ENCODE measurements around the gene TP73.
A peak's percentile ranks its signal among the peaks of the same experiment; 100 is the strongest.

Gene TP73

GRCh38 chr1:3633344-3634058 is 18.8 kb upstream of the TP73 start:
- no peak for DNase-seq (ENCODE audit: low read depth in 3 of 3, low spot score in 1 of 3)

- DNase-seq (ENCODE audit: low read depth in 3 of 3, low spot score in 1 of 3) = no peak
These were observed 18.1 kb upstream of the TP73 start for GRCh38 chr1:3634059-3634800.

DNA sequence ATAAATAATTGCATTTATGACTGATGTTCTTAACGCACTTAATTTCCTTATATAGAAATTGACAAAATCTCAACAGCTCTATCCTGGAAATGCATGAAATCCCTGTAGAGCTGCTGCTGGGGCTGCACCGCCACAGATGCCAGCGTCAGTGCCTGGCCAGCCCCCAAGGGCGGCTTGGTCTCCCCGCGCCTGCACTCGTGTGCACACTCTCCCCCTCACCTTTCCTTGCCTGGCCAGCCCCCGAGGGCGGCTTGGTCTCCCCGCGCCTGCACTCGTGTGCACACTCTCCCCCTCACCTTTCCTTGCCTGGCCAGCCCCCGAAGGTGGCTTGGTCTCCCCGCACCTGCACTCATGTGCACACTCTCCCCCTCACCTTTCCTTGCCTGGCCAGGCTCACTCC is 16.2 kb upstream of the TP73 start:
- DNase-seq (ENCODE audit: low read depth in 3 of 3, low spot score in 1 of 3) = no peak

DNA sequence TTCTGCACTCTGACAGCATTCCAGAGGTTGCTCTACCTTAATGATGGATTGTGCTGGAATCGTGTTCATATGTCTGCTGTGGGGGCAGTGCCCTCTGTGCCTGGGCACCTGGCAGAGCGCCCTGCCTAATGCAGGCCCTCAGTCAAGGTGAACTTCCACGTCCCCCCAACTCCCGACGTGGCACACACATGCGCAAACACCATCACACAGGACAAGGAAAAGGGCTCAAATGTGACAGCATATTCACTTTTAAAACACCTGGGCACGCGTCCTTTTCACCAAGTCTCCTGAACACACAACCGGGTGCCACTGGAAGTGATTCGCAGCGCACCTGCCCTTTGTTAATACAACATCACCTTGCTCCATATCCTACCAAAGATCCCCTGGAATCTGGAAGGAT is 15.8 kb upstream of the TP73 start:
- no peak for DNase-seq (ENCODE audit: low read depth in 3 of 3, low spot score in 1 of 3)

DNA sequence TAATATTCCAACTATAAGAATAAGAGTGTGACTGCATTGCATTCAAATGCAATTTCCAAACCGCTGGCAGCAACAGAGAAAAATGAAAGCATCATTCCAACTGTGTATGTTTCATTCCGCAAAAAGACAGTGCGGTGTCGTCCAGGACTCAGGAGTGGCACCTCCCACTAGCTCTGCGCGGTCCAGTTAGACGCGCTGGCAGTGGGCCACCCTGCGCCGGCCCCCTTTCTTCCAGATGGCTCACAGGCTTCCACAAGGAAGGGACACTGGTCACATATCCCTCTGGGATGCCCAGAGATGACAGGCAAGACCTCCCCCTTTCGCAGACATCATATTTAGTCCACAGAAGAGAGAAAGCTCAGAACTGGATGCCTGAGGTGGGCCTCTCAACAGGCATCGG is 14.3 kb upstream of the TP73 start:
- DNase-seq (ENCODE audit: low read depth in 3 of 3, low spot score in 1 of 3) = no peak

DNA sequence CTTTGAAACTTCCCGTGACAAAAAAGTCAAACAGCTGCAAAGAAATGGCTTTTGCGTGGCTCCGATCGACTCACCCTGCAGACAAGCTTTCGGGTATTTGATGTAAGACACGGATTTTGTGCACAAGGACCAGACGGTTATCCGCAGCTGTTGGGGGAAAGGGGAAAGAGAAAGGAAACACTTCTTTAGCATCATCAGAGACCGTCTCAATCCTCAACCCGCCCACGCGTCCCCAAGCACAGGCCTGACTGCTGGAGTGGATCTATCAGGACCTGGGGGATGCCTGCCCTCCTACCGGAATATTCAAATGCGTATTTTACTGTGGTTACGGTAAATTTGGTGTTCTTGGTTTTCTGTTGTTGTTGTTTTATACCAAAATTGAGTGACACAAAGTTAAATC is 13.6 kb upstream of the TP73 start:
- DNase-seq (ENCODE audit: low read depth in 3 of 3, low spot score in 1 of 3) = no peak

DNA sequence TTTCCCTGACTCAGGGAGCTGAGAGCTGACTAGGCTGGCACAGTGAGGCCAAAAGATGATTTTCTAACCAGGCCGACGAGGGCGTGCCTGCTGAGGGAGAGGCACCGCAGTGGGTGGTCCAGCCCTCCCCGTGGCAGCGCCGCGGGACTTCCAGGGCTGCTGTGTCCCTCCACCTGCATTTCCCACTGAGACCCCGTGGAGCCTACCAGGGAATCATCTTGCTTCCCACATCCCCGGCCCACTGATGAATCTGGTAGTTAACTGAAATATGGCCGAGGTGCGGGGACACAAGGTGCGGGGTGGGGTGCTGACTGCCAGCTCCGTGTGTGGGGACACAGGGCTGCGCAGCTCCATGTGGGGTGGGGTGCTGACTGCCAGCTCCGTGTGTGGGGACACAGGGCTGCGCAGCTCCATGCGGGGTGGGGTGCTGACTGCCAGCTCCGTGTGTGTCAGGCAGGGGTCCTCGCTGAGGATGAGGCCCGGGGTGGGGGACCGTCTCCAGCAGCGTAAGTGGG is 12.9 kb upstream of the TP73 start:
- DNase-seq (ENCODE audit: low read depth in 3 of 3, low spot score in 1 of 3) = no peak

GRCh38 chr1:3640121-3640837 is 12.0 kb upstream of the TP73 start:
- no peak for DNase-seq (ENCODE audit: low read depth in 3 of 3, low spot score in 1 of 3)

DNA sequence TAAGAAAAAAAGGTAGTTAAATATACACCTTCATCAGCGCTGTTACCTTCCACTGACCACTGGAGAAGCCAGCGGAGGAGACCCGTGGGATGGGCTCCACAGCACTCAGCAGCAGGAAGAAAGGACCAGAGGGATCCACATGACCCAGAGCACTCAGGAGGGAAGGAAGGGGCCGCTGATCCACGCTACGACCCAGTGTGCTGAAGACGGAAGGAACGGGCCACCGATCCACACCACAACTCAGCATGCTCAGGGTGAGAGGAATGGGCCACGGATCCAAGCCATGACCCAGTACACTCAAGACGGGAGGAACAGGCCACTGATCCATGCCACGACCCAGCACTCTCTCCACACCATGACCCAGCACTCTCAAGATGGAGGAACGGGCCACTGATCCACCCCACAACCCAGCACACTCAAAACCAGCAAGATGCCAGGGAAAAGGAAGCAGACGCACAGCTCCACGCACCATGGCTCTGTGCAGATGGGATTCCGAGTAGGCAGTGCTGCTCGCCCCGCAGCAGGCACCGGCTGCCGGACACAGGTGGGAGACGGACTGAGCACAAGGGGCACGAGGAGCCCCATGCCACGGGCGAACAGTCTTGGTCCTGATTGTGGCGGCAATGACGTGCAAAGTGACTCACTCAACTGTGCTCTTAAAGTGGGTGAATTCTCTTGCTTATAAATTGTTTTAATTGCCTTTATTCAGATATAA is 11.1 kb upstream of the TP73 start:
- DNase-seq (ENCODE audit: low read depth in 3 of 3, low spot score in 1 of 3) = no peak

DNA sequence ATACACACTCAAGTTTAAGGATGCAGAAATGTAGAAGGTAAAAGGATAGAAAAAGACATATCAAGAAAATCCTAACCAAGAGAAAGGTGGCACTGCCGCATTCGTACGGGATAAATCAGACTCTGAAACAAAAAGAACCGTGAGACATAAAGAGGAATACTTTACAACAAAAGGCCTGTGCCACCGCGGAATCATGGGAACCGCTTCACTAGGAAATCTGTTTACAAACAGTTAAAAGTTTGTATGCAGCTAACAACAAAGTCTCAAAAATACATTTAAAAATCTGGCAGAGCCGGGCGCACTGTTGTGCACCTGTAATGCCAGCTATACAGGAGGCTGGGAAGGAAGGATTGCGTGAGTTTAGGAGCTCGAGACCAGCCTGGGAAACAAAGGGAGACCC is 10.5 kb upstream of the TP73 start:
- DNase-seq (ENCODE audit: low read depth in 3 of 3, low spot score in 1 of 3) = no peak

GRCh38 chr1:3642919-3643675 is 9.2 kb upstream of the TP73 start:
- DNase-seq (ENCODE audit: low read depth in 3 of 3, low spot score in 1 of 3) = no peak

DNA sequence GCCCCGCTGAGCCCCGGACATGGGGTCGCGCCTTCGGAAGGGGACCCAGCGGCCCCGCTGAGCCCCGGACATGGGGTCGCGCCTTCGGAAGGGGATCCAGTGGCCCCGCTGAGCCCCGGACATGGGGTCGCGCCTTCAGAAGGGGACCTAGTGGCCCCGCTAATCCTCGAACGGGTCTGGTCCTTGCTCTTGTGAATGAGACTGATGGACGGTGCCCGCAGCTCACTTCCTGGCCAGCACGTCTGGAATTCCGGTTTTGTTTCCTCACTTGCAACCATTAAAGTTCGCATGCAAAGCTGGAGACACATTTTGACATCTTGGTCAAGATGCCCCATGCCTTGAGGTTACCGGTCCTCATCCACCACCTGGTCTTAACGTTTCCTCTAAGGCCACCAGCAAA is 8.0 kb upstream of the TP73 start:
- no peak for DNase-seq (ENCODE audit: low read depth in 3 of 3, low spot score in 1 of 3)

- no peak for DNase-seq (ENCODE audit: low read depth in 3 of 3, low spot score in 1 of 3)
These were observed 7.1 kb upstream of the TP73 start for GRCh38 chr1:3645247-3645646.

DNA sequence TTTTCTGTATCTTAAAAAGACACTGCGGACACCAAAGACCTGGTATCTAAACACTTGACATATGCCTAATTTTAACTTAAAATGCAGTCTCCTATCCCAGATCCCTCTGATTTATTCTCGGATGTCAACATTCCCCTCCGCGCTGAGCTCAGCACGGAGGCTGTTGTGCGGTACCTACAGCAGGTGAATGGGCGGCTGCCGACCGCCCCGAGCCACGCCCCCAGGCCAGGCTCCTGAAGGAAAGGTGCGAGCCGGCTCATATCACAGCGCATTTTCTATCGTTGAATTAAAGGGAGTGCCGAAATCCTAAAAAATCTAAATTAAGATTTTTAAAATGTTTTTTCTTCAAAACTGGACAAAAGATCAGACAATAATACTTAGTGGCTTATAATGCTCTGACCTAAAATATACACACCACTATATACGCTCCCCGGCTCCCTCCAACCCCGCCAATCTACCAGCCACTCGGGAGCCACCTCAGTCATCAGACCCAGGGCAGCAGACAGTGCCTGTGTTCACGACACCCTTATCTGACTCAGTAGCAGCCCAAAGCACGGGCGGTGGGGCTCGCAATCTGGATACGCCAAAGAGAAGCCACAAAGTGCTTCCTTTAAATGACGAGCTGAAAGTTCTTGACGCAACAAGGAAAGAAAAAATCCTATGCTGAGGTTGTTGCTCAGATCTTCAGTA is 6.5 kb upstream of the TP73 start:
- no peak for DNase-seq (ENCODE audit: low read depth in 3 of 3, low spot score in 1 of 3)

- DNase-seq (ENCODE audit: low read depth in 3 of 3, low spot score in 1 of 3) = no peak
These were observed 5.7 kb upstream of the TP73 start for GRCh38 chr1:3646596-3646995.

GRCh38 chr1:3649342-3650247 is 2.7 kb upstream of the TP73 start, which contains the start of gene WRAP73:
Gene WRAP73 (minus strand): TSS chr1:3650103. CDS start chr1:3649999, 104 bp downstream.
- peak; percentile 72 to 79 (median 78) for DNase-seq (ENCODE audit: low read depth in 3 of 3, low spot score in 1 of 3)

- no peak for DNase-seq (ENCODE audit: low read depth in 3 of 3, low spot score in 1 of 3)
These were observed 1.9 kb upstream of the TP73 start for GRCh38 chr1:3650248-3651025.

Data from stimulated activated CD4-positive, alpha-beta T cell treated with anti-CD3 and anti-CD28 coated beads, TNF-alpha, amount 100 ng/mL, for 1 hour (primary cell).